NCI-H748 treated with DMSO at 0.1 percent for 48 hours (cell line): Measurements from ENCODE around the gene PKM.
A peak's percentile ranks its signal among the peaks of the same experiment; 100 is the strongest.

Source experiments
- DNase-seq: peaks from one replicate; lab custom pipeline; 2025; lab: John Stamatoyannopoulos, UW

The PKM gene

GRCh38 chr15:72235298-72235697 lies 4.3 kb upstream of the PKM start:
- no peak for DNase-seq

GRCh38 chr15:72233769-72234168 lies 2.8 kb upstream of the PKM start:
- DNase-seq: no peak

- DNase-seq: peak; percentile 63
These were observed 966 bp upstream of the PKM start for GRCh38 chr15:72231833-72232478.

- peak; percentile 61 for DNase-seq
These were observed 559 bp downstream of the PKM start for GRCh38 chr15:72230197-72231065.

- DNase-seq: no peak
These were observed 1.1 kb downstream of the PKM start for GRCh38 chr15:72229947-72230196.

- no peak for DNase-seq
These were observed 1.7 kb downstream of the PKM start for GRCh38 chr15:72229076-72229946.

- DNase-seq: no peak
These were observed 3.3 kb downstream of the PKM start for GRCh38 chr15:72227720-72228119.

GRCh38 chr15:72227192-72227586 lies 3.8 kb downstream of the PKM start:
- no peak for DNase-seq

- no peak for DNase-seq
These were observed 7.7 kb downstream of the PKM start for GRCh38 chr15:72223278-72223677.

- no peak for DNase-seq
These were observed 8.6 kb downstream of the PKM start for GRCh38 chr15:72222393-72222792.

GRCh38 chr15:72220687-72221086 lies 10.3 kb downstream of the PKM start:
- no peak for DNase-seq

- no peak for DNase-seq
These were observed 13.8 kb downstream of the PKM start for GRCh38 chr15:72217216-72217615.

GRCh38 chr15:72216079-72216478 lies 14.9 kb downstream of the PKM start:
- no peak for DNase-seq

GRCh38 chr15:72207558-72208085 lies 23.4 kb downstream of the PKM start:
- DNase-seq: no peak

GRCh38 chr15:72206677-72207000 lies 24.4 kb downstream of the PKM start:
- no peak for DNase-seq

- no peak for DNase-seq
These were observed 24.9 kb downstream of the PKM start for GRCh38 chr15:72205896-72206676.

GRCh38 chr15:72205273-72205672 lies 25.7 kb downstream of the PKM start:
- no peak for DNase-seq

GRCh38 chr15:72203507-72203837 lies 27.5 kb downstream of the PKM start:
- no peak for DNase-seq

GRCh38 chr15:72202801-72203506 lies 28.0 kb downstream of the PKM start:
- DNase-seq: no peak

GRCh38 chr15:72202302-72202701 lies 28.7 kb downstream of the PKM start:
- no peak for DNase-seq

- DNase-seq: no peak
These were observed 29.5 kb downstream of the PKM start for GRCh38 chr15:72201391-72201921.
